Effector CD8-positive, alpha-beta T cell (primary cell): ENCODE measurements around the gene ARL3.
"Not testable (repeated sequence)": the region's sequence is repeated elsewhere in the genome, so short reads cannot be mapped to it uniquely, and the experiment has no call there.

Source experiments
- DNase-seq: peaks from one replicate; lab custom pipeline; 2025; lab: John Stamatoyannopoulos, UW

Gene ARL3

GRCh38 chr10:102704915-102705314, 9.3 kb downstream of the ARL3 start:
- no peak for DNase-seq

- no peak for DNase-seq
These were observed 11.5 kb downstream of the ARL3 start for GRCh38 chr10:102702742-102703141.

GRCh38 chr10:102701796-102702195, 12.4 kb downstream of the ARL3 start:
- DNase-seq, result no peak

- DNase-seq, result no peak
These were observed 12.9 kb downstream of the ARL3 start for GRCh38 chr10:102701272-102701671.

GRCh38 chr10:102698894-102699293, 15.3 kb downstream of the ARL3 start:
- no peak for DNase-seq

GRCh38 chr10:102696736-102697135, 17.5 kb downstream of the ARL3 start:
- no peak for DNase-seq

- DNase-seq, result not testable (repeated sequence)
These were observed 18.8 kb downstream of the ARL3 start for GRCh38 chr10:102695401-102695800.

- no peak for DNase-seq
These were observed 22.7 kb downstream of the ARL3 start for GRCh38 chr10:102691285-102692066.

- no peak for DNase-seq
These were observed 30.5 kb downstream of the ARL3 start for GRCh38 chr10:102683736-102684135.

GRCh38 chr10:102682981-102683380, 31.2 kb downstream of the ARL3 start:
- no peak for DNase-seq

- DNase-seq, result no peak
These were observed 31.8 kb downstream of the ARL3 start for GRCh38 chr10:102682416-102682815.

GRCh38 chr10:102681696-102682095, 32.5 kb downstream of the ARL3 start:
- no peak for DNase-seq

- no peak for DNase-seq
These were observed 34.6 kb downstream of the ARL3 start for GRCh38 chr10:102679596-102679995.

GRCh38 chr10:102678842-102679289, 35.3 kb downstream of the ARL3 start:
- no peak for DNase-seq

GRCh38 chr10:102678068-102678400, 36.2 kb downstream of the ARL3 start:
- DNase-seq, result no peak

- DNase-seq, result no peak
These were observed 36.7 kb downstream of the ARL3 start for GRCh38 chr10:102677331-102678067.

- DNase-seq, result no peak
These were observed 37.5 kb downstream of the ARL3 start for GRCh38 chr10:102676534-102677315.

- DNase-seq, result no peak
These were observed 38.3 kb downstream of the ARL3 start for GRCh38 chr10:102675666-102676533.

GRCh38 chr10:102675011-102675665, 39.1 kb downstream of the ARL3 start:
- DNase-seq, result no peak

- no peak for DNase-seq
These were observed 39.6 kb downstream of the ARL3 start for GRCh38 chr10:102674566-102674965.
